Stimulated activated CD4-positive, alpha-beta T cell treated with anti-CD3 and anti-CD28 coated beads, Interleukin-15, amount 100 ng/mL, for 1 hour (primary cell): Measurements from ENCODE around the gene THRA.

ENCODE experiments used
- DNase-seq, 2 donors: peaks; one replicate each; pipeline ENCODE4 v3.0.0-alpha.2; 2020; ENCODE audit warnings: low read depth in 1 of 2, low spot score in 1 of 2

The THRA gene

DNA sequence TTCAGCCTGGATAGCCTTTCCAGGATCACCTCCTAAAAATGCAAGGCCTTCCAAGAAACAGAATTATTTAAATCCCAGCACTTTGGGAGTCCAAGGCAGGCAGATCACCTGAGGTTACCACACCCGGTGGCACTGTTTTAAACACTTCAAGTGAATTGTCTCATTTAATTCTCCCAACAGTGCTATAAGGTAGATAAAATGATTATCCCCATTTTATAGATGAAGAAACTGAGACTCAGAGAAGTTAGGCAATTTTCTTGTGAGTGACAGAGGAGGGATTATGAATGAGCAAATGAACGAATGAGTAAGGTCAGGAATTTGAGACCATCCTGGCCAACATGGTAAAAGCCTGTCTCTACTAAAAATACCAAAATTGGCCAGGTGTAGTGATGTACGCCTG is 16.8 kb downstream of the THRA start:
- DNase-seq = no peak

DNA sequence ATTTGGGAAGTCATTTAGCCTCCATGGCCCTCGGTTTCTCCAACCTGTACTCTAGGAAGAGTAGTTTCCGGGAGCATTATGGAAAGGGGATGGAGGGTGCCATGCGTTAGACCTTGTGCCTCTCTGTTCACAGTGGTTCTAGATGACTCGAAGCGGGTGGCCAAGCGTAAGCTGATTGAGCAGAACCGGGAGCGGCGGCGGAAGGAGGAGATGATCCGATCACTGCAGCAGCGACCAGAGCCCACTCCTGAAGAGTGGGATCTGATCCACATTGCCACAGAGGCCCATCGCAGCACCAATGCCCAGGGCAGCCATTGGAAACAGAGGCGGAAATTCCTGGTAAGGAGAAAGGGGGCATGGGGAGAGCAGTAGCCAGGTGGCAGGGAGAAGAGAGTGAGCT is 21.7 kb downstream of the THRA start:
- DNase-seq = no peak

DNA sequence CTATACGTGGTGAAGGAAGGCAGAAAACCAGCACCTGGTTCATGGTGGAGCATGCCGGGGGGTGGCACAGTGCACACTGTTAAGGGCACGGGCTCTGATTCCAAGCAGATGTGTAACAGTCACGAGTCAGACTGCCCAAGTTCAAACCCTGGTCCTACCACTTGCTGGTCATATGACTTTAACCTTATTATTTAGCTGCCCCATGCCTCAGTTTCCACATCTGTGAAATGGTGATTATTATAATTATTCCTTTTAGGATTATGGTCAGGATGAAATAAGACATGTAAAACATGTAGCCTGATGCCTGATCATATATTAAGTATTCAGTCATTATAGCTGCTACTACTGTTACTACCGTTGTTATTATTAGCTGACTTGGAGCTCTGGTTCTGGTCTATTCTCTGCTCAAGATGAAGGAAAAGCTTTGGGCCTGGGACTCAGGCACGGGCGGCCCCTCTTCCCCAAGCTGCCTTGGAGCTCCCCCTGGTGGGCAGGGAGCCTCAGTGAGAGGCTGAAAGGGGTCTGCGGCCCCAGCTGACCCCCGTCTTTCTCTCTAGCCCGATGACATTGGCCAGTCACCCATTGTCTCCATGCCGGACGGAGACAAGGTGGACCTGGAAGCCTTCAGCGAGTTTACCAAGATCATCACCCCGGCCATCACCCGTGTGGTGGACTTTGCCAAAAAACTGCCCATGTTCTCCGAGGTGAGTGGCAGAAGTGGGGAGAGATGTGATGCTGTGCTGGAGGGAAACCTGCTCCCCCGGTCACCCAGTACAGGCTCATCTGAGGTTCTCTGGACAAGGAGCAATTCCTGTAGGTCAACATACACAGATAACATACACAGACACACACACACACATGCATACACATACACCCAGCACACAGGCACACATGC is 23.6 kb downstream of the THRA start:
- peak in 1 of 2 donors; percentile 56 for DNase-seq

DNA sequence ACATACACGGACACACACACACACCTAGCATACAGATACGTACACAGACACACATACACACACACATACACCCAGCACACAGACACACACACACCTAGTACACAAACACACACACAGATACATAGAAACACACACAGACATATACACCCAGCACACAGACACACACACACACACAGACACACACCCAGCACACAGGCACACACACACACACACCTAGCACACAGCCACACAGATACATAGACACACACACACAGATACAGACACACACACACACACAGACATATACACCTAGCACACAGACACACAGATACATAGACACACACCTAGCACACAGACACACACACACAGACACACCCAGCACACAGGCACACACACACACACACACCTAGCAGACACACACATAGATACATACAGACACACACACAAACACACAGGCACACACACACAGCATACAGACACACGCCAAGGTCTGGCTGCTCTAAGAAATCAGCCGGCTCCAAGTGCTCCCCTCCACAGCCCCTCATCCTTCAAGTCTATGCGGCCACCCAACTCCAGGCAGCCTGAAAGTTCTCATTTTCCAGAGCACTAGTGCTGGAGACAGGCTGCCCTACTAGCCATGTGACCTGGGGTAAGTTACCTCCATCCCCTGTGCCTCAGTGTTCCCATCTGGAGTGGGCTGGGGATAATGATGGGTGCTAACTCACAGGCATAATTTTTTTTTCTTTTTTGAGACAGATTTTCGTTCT is 24.5 kb downstream of the THRA start:
- no peak for DNase-seq

DNA sequence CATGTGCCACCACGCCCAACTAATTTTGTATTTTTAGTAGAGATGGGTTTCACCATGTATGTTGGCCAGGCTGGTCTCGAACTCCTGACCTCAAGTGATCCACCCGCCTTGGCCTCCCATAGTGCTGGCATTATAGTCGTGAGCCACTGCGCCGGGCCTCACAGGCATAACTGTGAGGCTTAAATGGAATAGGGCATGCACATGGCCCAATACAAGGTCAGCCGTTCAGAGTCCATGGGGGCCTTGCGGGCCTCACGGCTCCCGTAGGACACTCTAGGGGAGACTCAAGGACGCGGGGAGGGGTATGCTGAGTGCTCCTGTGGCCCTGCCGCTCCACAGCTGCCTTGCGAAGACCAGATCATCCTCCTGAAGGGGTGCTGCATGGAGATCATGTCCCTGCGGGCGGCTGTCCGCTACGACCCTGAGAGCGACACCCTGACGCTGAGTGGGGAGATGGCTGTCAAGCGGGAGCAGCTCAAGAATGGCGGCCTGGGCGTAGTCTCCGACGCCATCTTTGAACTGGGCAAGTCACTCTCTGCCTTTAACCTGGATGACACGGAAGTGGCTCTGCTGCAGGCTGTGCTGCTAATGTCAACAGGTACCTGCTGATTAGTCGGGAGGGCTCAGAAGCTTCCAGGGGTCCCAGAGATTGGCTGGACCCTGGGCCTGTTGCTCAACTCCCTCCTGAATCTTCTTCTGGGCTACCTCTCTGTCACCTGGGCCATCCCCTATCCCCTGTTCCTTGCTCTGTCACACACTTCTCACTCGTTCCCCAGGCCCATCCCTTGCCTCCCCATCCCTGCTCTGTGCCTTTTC is 25.3 kb downstream of the THRA start:
- DNase-seq = no peak

DNA sequence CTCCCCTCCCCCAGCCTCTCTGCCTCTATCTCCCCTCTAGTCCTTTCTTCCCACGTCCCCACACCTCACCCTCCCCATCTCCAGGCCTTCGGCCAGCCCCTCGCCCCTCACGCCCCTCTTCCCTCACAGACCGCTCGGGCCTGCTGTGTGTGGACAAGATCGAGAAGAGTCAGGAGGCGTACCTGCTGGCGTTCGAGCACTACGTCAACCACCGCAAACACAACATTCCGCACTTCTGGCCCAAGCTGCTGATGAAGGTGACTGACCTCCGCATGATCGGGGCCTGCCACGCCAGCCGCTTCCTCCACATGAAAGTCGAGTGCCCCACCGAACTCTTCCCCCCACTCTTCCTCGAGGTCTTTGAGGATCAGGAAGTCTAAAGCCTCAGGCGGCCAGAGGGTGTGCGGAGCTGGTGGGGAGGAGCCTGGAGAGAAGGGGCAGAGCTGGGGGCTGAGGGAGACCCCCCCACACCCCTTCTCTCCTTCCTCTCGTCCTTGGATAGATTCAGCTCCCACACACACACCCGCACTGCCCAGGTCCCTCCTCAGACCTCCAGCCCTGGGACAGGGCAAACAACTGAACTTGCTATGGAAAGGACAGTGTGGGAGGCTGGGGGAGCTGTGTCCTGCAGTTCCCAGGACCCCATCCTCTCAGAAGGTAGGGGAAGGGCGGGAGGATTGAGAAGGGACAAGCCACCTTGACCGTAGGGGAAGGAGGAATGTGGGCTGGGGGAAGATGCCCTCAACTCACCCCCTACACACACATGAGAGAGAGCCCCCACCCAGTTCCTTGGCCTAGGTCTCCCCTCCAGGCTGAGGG is 26.5 kb downstream of the THRA start:
- DNase-seq = no peak

DNA sequence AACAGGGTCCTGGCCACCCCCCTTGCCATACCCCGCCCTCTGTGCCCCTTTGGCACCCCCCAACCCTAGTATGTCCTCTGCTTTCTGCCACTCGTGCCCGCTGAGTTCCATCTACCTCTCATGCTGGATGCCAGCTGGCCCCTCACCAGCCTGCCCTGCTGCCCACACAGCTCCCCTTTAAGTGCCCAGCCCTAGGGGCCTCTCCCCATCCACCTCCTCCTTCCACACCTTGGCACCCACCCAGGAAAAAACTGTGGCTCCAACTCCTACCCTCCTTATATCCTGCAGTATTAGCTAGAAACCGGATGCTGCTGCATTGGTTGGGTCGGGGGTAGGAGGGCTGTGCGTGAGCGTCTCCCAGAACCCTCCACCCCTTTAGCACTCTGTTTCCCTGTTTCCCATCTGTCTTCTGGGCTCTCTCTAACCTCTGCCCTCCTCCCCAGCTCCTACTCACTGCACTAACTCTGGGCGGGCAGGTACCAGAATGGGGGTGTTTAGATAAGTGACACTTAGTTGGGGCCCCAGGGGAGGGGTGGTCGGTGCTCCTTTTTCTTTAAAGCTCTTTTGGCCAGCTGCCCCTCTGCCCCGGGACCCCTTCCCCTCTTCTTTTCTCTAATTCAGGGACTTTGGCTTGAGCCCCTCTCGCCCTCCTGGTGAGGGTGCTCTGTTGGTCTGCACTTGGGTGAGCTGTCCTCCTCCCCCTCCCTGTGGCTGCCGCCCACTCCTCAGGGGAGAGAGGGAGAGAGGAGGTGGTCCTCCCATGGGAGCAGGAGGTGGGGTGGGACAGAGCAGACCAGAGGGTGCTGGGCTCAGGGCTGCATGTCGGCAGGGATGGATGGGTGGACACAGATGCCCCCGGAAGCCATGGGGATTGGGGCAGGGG is 27.7 kb downstream of the THRA start:
- DNase-seq = no peak

DNA sequence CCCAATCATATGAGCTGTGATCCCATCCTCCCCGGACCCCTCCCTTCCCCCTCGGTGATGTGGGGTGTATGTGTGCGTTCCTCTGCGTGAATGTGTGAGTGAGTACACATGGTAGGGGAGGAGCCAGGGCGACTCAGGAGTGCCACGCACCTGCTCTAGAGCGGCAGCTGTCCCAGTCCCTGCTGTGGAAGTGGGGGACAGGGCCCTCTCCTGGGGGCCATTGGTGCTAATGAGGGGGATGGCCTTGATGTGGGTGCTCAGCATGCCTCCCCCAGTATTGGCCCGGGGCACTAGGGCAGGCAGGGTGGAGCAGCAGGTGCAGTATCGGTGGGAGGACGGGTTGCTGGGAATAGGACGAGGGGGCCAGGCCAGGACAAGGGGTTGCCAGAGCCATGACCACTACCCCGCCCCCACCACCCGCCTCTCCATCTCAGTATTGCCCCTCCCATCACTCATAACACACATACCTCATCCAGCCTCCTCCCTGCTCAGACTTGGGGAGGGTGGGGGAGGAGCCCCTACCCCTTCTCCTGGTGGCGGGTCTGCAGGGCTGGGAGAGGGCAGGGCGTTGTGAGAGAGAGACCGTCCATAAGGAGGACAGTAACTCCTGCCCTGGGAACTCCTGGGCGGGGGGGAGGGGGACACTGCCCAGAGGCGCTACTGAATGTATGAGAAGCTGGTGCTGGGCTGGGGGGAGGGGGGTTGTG is 29.1 kb downstream of the THRA start:
- no peak for DNase-seq

DNA sequence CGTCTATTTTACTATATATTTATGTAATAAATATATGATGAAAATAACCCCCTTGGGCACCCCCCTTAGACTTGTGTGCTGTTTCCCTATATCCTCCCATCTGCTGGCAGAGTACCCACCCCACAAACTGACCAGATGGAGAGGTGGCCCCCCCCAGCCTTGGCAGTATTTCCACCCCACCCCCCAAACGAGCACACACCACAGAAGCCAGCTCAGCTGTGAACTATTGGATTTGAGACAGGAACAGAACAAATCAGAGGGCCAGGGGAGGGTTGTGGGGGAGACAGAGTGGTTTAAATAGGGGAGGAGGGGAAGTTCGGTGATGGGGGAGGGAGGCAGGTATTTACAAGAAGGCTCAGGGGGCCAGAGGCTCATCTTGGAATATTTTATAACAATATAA is 29.8 kb downstream of the THRA start:
- no peak for DNase-seq

DNA sequence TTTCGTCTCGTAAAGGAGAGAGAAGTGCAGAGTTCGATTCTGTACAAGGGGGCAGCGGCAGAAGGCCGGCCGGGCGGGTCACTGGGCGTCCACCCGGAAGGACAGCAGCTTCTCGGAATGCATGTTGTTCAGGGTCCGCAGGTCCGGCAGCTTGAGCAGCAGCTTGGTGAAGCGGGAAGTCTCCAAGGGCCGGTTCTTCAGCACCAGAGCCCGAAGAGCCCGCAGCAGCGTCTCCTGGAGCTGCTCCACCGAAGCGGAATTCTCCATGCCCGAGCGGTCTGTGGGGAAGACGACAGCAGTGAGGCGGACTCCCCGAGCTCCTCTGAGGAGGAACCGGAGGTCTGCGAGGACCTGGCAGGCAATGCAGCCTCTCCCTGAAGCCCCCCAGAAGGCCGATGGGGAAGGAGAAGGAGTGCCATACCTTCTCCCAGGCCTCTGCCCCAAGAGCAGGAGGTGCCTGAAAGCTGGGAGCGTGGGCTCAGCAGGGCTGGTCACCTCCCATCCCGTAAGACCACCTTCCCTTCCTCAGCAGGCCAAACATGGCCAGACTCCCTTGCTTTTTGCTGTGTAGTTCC is 30.3 kb downstream of the THRA start:
- DNase-seq = no peak

DNA sequence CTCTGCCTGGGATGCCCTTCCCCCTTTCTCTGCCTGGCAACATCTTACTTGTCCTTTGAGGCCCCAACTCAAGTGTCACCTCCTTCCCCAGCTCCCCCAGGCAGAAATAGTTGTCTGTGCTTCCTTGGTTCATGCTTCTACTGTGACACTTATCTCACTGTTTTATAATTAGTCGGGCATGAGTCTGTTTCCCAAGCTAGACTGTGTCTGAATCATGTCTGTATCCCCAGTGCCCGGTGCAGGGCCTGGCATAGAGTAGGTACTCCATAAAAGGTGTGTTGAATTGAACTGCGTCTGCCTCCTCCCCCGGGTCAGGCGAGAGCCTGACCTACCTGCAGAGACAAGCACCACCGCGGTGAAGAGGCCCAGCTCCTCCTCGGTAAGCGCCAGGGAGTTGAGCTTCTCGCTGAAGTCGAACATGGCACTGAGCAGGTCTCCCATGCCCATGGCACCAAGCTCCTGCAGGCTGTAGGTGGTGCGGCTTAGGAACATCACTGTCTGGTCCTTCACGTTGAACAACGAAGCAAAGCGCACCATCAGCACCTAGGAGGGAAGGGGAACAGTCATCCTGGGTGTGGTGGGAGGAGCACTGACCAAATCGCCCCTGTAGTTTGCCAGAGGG is 30.9 kb downstream of the THRA start:
- no peak for DNase-seq

DNA sequence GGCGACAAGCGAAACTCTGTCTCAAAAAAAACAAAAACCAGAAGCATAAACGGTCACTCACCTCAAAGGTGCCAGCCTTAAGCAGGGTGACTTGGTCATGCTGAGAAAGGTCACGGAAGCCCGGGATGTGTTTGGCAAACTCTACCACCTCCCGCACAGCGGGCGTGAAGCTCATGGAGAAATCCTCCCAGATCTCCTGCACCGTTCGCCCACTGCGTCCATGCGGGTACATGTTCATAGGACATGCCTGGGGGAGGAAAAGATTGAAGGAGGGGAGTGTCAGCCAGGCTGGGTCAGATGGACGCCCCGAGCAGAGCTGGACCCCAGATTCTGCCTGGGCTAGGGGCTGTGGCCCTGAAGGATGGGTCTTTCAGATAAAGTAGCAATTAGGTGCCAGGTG is 32.1 kb downstream of the THRA start:
- DNase-seq = no peak

DNA sequence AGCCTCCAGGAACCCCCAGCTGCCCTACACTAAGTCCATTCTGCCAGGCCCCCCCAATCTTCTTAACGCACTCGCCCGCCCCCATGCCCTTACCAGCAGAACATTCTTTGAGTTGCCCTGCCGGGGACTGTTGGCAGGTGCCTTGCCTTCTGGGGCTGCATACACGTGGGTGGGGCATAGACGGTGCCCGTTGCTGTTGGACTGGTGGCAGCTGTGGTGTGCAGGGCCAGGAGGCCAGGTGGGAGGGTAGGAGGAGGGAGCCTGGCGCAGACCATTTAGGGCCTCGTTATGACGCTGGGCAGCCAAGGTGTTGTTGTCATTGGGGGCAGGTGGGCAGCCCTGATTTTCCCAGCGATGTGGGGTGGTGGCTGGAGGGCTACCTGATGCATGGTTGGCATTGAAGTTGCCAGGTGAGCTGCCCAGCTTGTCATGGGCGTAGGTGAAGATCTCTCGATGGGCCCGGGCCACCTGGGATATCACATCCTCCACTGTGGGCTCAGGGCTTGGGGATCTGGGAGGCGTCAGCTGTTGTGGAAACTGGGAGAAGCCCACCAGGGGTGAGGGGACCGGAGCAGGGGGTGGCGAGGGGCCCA is 32.7 kb downstream of the THRA start:
- no peak for DNase-seq

DNA sequence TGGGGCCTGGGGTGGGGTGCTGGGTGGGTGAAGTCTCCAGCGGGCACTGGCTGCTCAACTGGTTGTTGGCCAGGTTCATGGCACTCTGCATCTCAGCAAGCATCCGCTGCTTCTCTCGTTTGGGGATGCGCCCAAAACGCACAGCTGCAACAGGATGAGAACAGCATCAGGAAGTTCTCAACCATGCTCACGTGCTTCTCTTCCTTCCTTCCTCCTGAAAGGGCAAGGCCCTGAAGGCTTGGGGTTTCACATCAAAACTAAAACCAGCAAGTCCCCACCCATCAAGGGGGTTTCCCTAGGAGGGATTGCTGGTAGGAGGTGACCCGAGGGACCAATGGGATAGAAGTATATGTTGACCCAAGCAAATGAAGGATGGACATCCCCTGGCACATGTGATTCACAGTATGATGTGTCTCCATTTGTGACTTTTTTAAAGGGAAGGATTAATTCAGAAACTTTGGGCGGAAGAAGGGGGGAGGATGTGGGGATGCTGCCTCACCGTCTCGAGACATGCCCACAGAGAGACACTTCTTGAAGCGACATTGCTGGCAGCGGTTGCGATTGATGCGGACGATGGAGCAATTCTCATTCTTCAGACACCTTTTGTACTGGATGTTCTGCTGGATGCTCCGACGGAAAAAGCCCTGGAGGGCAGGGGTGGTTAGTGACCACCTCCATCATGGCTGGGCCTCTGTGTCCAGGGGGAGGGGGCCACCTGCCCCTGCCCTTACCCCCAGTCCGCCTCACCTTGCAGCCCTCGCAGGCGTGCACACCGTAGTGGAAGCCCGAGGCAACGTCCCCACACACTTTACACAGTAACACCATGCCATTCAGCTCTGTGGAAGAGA is 33.4 kb downstream of the THRA start:
- peak; percentile 44 to 59 for DNase-seq

DNA sequence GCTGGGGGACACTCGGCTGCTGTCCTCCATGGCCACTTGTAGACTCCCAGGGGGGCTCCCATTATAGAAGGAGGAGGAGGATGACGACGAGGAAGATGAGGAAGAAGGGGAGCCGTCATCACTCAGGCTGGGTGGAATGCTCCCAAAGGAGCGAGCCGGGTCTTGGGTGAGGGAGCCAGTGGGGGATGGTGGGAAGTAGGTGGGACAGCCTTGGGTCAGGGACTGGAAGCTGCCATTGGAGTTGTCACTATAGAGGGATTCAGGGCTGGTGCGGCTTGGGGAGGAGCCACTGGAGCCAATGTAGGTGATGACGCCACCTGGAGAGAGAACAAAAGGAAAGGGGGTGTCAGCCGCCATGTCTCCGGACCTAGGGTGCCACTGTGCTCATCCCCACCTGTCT is 34.3 kb downstream of the THRA start:
- no peak for DNase-seq

DNA sequence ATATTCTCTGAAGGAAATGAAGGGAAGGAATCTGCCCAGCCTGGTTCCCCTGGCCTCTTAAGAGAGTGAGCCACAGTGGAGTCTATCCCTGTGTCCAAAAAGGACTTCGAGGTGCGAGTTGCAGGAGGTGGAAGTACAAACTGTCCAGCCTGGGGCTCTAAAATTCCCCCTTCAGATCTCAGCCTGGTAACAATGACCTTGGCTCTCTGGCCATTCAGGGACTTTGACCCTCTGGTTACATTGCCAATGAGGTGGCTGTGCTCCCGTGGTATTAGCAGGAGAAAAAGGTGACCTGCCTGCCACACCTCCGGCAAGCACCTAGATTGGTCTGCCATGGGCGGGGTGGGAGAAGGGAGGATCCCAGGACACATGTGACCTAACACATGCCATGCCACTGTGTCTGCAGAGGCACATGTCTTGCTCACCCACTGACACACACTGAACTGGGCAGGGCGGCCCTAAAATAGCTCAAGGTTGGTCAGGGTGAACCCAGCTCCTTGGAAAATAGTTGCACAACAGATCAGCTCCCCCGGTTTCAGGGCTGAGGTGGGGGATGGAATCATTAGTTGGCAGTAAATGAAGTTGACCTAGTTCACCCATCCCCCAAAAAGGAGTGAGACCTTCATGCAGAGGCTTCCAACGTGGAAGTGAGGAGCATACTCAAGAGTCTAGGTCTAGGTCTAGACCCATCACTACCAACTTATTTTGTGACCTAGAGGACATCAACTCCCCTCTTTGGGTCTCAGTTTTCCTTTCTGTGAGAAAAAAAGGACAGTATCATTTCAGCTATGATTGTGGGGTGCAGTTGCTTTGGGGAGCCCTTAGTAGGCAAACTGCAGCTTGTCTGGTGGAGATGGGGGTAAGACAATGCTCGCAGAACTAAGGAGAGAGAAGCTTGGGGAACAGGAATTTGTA is 35.4 kb downstream of the THRA start:
- no peak for DNase-seq
